Measurements from ENCODE around the gene HAGH.
A peak's percentile ranks its signal among the peaks of the same experiment; 100 is the strongest.

Gene HAGH

GRCh38 chr16:1865902-1866690 is 39.5 kb upstream of the HAGH start:
- H3K36me3 ChIP-seq (ENCODE audit: control insufficient read depth, insufficient read depth, low read length), result no peaks in the 10 kb centered on the region
- no peak for TF ChIP-seq CTCF (IDR thresholded peaks at IDR 0.05; ENCODE audit: insufficient read depth, low read length, poor library complexity, severe bottlenecking)
- H3K4me3 ChIP-seq (replicated peaks; ENCODE audit: low read depth, low read length), result no peak overlapping the region
- no peak for DNase-seq (ENCODE audit: extremely low read depth, insufficient read length)
- no peaks in the 10 kb centered on the region for H3K27me3 ChIP-seq (replicated peaks; ENCODE audit: control insufficient read depth, insufficient read depth, low read length)

- Histone ChIP-seq H3K4me3 (replicated peaks; ENCODE audit: low read depth, low read length) (no peak overlapping the region), H3K36me3 (ENCODE audit: control insufficient read depth, insufficient read depth, low read length) (no peaks in the 10 kb centered on the region), H3K27me3 (replicated peaks; ENCODE audit: control insufficient read depth, insufficient read depth, low read length) (no peaks in the 10 kb centered on the region; the same call in 1 of the 2 replicates)
- DNase-seq (ENCODE audit: extremely low read depth, insufficient read length), result peak; percentile 15
- TF ChIP-seq CTCF (IDR thresholded peaks at IDR 0.05; ENCODE audit: insufficient read depth, low read length, poor library complexity, severe bottlenecking), result peak; percentile 41
These were observed 37.2 kb upstream of the HAGH start for GRCh38 chr16:1863681-1864460.

GRCh38 chr16:1862394-1862793 is 35.8 kb upstream of the HAGH start:
- TF ChIP-seq CTCF (IDR thresholded peaks at IDR 0.05; ENCODE audit: insufficient read depth, low read length, poor library complexity, severe bottlenecking), result no peak
- Histone ChIP-seq H3K4me3 (replicated peaks; ENCODE audit: low read depth, low read length) (no peak overlapping the region), H3K27me3 (replicated peaks; ENCODE audit: control insufficient read depth, insufficient read depth, low read length) (no peaks in the 10 kb centered on the region; the same call in 1 of the 2 replicates), H3K36me3 (ENCODE audit: control insufficient read depth, insufficient read depth, low read length) (no peaks in the 10 kb centered on the region)
- no peak for DNase-seq (ENCODE audit: extremely low read depth, insufficient read length)

- TF ChIP-seq CTCF (IDR thresholded peaks at IDR 0.05; ENCODE audit: insufficient read depth, low read length, poor library complexity, severe bottlenecking), result no peak
- H3K4me3 ChIP-seq (replicated peaks; ENCODE audit: low read depth, low read length), result no peak overlapping the region
- no peaks in the 10 kb centered on the region; the same call in 1 of the 2 replicates for H3K27me3 ChIP-seq (replicated peaks; ENCODE audit: control insufficient read depth, insufficient read depth, low read length)
- DNase-seq (ENCODE audit: extremely low read depth, insufficient read length), result no peak
- no peaks in the 10 kb centered on the region for H3K36me3 ChIP-seq (ENCODE audit: control insufficient read depth, insufficient read depth, low read length)
These were observed 35.1 kb upstream of the HAGH start for GRCh38 chr16:1861730-1862129.

GRCh38 chr16:1859650-1860049 is 33.0 kb upstream of the HAGH start:
- H3K4me3 ChIP-seq (replicated peaks; ENCODE audit: low read depth, low read length), result no peak overlapping the region
- no peak for DNase-seq (ENCODE audit: extremely low read depth, insufficient read length)
- no peaks in the 10 kb centered on the region for H3K36me3 ChIP-seq (ENCODE audit: control insufficient read depth, insufficient read depth, low read length)
- no peaks in the 10 kb centered on the region; the same call in 1 of the 2 replicates for H3K27me3 ChIP-seq (replicated peaks; ENCODE audit: control insufficient read depth, insufficient read depth, low read length)
- no peak for TF ChIP-seq CTCF (IDR thresholded peaks at IDR 0.05; ENCODE audit: insufficient read depth, low read length, poor library complexity, severe bottlenecking)
